Panc1 (cell line): ENCODE measurements around the gene TNK1. TPM values are rescaled to one million over a fixed set of nuclear protein-coding genes. Genes with fewer than 3 reads are reported as not detected.

Source experiments
- ATAC-seq: fragments of 200-7000 bp; cut with Tn5 transposase; 2 replicates; pipeline ENCODE4 v1.9.1; 2020; ENCODE audit warnings: mild to moderate bottlenecking, moderate library complexity
- BruUV-seq: library from RNA; stranded (reverse); fragments of 400-500 nt; replicated peaks from 2 replicates; lab custom pipeline; 2021; lab: Mats Ljungman, UMichigan
- CTCF ChIA-PET: fragments of 300-600 bp; sonication (Branson Sonifier 250); formaldehyde crosslinking; loops from one replicate; lab custom pipeline; 2022; ENCODE audit warnings: antibody characterized with exemption; lab: Charles Lee
- POLR2A ChIA-PET: fragments of 300-600 bp; sonication (Branson Sonifier 250); formaldehyde crosslinking; loops from one replicate; lab custom pipeline; 2022; ENCODE audit warnings: antibody characterized with exemption; lab: Charles Lee
- DNase-seq: peaks from one replicate; pipeline ENCODE4 v3.0.0-alpha.2; 2010; ENCODE audit warnings: low read depth, low spot score
- H3K27ac ChIP-seq: 2 replicates; pipeline ENCODE4 v1.5.1; 2011; ENCODE audit warnings: mild to moderate bottlenecking, low read length, inconsistent platforms
- H3K27me3 ChIP-seq: fragments of 200-500 bp; sonication (Bioruptor generic); 2 replicates; pipeline ENCODE4 v1.6.0; 2014; ENCODE audit warnings: low read length, inconsistent platforms; ENCODE audit not compliant: control insufficient read depth, insufficient read depth
- H3K36me3 ChIP-seq: fragments of 200-500 bp; sonication (Bioruptor generic); 2 replicates; pipeline ENCODE4 v1.5.1; 2014; ENCODE audit warnings: inconsistent platforms, mild to moderate bottlenecking, low read length, moderate library complexity; ENCODE audit not compliant: control insufficient read depth, insufficient read depth
- H3K4me1 ChIP-seq: 2 replicates; pipeline ENCODE4 v1.5.1; 2011; ENCODE audit warnings: inconsistent platforms, mild to moderate bottlenecking, low read length, moderate library complexity; ENCODE audit not compliant: control insufficient read depth, insufficient read depth
- H3K4me3 ChIP-seq, 2 experiments: 2 replicates each; pipeline ENCODE4 v1.5.1; 2011 to 2012; ENCODE audit warnings: low read depth in 2 of 2, low read length in 2 of 2, mild to moderate bottlenecking in 2 of 2, inconsistent platforms in 1 of 2, moderate library complexity in 1 of 2
- H3K9me3 ChIP-seq: fragments of 200-500 bp; sonication (Bioruptor generic); 2 replicates; pipeline ENCODE4 v1.5.1; 2014; ENCODE audit warnings: low read depth, mild to moderate bottlenecking, inconsistent platforms, low read length, moderate library complexity; ENCODE audit not compliant: control insufficient read depth, insufficient read depth
- CTCF ChIP-seq: fragments of 450-650 bp; IDR thresholded peaks from 2 replicates; pipeline ENCODE4 v1.5.1; 2017; ENCODE audit warnings: mild to moderate bottlenecking
- POLR2AphosphoS5 ChIP-seq: IDR thresholded peaks from 2 replicates; pipeline ENCODE4 v1.6.1; 2012; ENCODE audit warnings: mild to moderate bottlenecking, low read depth, low read length, moderate library complexity
- REST ChIP-seq, 2 experiments: IDR thresholded peaks; 2 replicates each; pipeline ENCODE4 v1.6.1; 2011 to 2012; ENCODE audit warnings: low read depth in 2 of 2, control low read depth in 1 of 2, low read length in 1 of 2, mild to moderate bottlenecking in 1 of 2, moderate library complexity in 1 of 2; ENCODE audit not compliant: insufficient read depth in 1 of 2
- SIN3A ChIP-seq: IDR thresholded peaks from 2 replicates; pipeline ENCODE4 v1.6.1; 2012; ENCODE audit warnings: low read depth, mild to moderate bottlenecking, low read length, moderate library complexity, borderline replicate concordance; ENCODE audit not compliant: insufficient read depth
- TCF7L2 ChIP-seq: IDR thresholded peaks from 2 replicates; pipeline ENCODE4 v1.6.1; 2011; ENCODE audit warnings: mild to moderate bottlenecking, low read depth, low read length, inconsistent platforms
- in situ Hi-C: cut with HindIII; loops from 2 replicates; pipeline ENCODE4 v1.10.0; 2016; ENCODE audit warnings: low sequenced_read_pairs, low pct_unique_long_range_greater_than_20kb
- intact Hi-C: fragments of 100-400 bp; cut with micrococcal nuclease; formaldehyde crosslinking; loops from one replicate; pipeline ENCODE4 v1.10.0; 2022; ENCODE audit not compliant: unreplicated experiment
- total RNA-seq: library from RNA; stranded (reverse); gene quantifications from one replicate; pipeline ENCODE4 v1.2.1, GENCODE V29; 2021; ENCODE audit not compliant: unreplicated experiment

TNK1 gene
- total RNA-seq, 1 experiment from 2014 or later = 6.2 TPM

- DNase-seq (no peak), ATAC-seq (no peak)
- POLR2A ChIA-PET = no interaction called here
- H3K36me3 ChIP-seq = no peaks in the 10 kb centered on the region
- intact Hi-C loops (no loop called here), in situ Hi-C loops (no loop called here)
- no TSS peak for BruUV-seq
- no peak within 1 kb of the TSS for H3K4me3 ChIP-seq
- TF ChIP-seq SIN3A (no peak), TCF7L2 (no peak), REST (IDR thresholded peaks at IDR 0.05; ENCODE audit: insufficient read depth in 1 of 2, low read depth in 2 of 2, low read length in 1 of 2) (no peak), CTCF (no peak), POLR2AphosphoS5 (no peak)
- no peaks in the 10 kb centered on the region for H3K9me3 ChIP-seq
- no peaks in the 10 kb centered on the region for H3K4me1 ChIP-seq
- CTCF ChIA-PET = no interaction called here
- no peak within 1 kb of the TSS for H3K27ac ChIP-seq
- no peaks in the 10 kb centered on the region for H3K27me3 ChIP-seq
Measured at GRCh38 chr17:7425316-7425715, 44.4 kb downstream of the TNK1 start, which contains the start of gene SPEM2. Gene SPEM2, plus strand, starts transcription at chr17:7425616. Its CDS starts 73 bp downstream, at chr17:7425689.

- no peak for TF ChIP-seq POLR2AphosphoS5
- no peak for TF ChIP-seq REST (IDR thresholded peaks at IDR 0.05; ENCODE audit: insufficient read depth in 1 of 2, low read depth in 2 of 2, low read length in 1 of 2)
- no peak for TF ChIP-seq CTCF
- TF ChIP-seq SIN3A = no peak
- TF ChIP-seq TCF7L2 = no peak
- Histone ChIP-seq H3K36me3 (no peaks in the 10 kb centered on the region), H3K9me3 (no peaks in the 10 kb centered on the region), H3K4me1 (no peaks in the 10 kb centered on the region), H3K27ac (no peak overlapping the region), H3K27me3 (no peaks in the 10 kb centered on the region), H3K4me3 (no peak overlapping the region)
- in situ Hi-C loops (no loop called here), intact Hi-C loops (no loop called here)
- ATAC-seq (no peak), DNase-seq (no peak)
- ChIA-PET POLR2A (no interaction called here), CTCF (no interaction called here)
- no TSS peak for BruUV-seq
Measured at GRCh38 chr17:7425756-7426155, 44.9 kb downstream of the TNK1 start.
